Progenitor cell of endocrine pancreas (in vitro differentiated cells): ENCODE results near the gene ALG3. TPM values are rescaled to one million over a fixed set of nuclear protein-coding genes. Genes with fewer than 3 reads are reported as not detected.

Experiments used
- DNase-seq: peaks from one replicate; pipeline ENCODE4 v3.0.0; 2021; ENCODE audit warnings: low spot score; ENCODE audit not compliant: unreplicated experiment
- H3K27ac Mint-ChIP-seq: 2 replicates; pipeline ENCODE4 v1.8.0; 2021; ENCODE audit warnings: mild to moderate bottlenecking, moderate library complexity, mixed read lengths
- H3K27me3 Mint-ChIP-seq: 2 replicates; pipeline ENCODE4 v1.8.0; 2021; ENCODE audit warnings: mixed read lengths
- H3K36me3 Mint-ChIP-seq: 2 replicates; pipeline ENCODE4 v1.8.0; 2022; ENCODE audit warnings: mixed read lengths; ENCODE audit not compliant: insufficient read depth
- H3K4me1 Mint-ChIP-seq: 2 replicates; pipeline ENCODE4 v1.8.0; 2021; ENCODE audit warnings: low read depth, mixed read lengths
- H3K4me3 Mint-ChIP-seq: 2 replicates; pipeline ENCODE4 v1.8.0; 2021; ENCODE audit warnings: low read depth, mild to moderate bottlenecking, moderate library complexity, mixed read lengths
- H3K9me3 Mint-ChIP-seq: 2 replicates; pipeline ENCODE4 v1.8.0; 2021; ENCODE audit warnings: low read depth, mixed read lengths
- total RNA-seq: library from RNA; stranded (reverse); gene quantifications from 2 replicates; pipeline ENCODE4 v1.2.1, GENCODE V29; 2021
- TF ChIP-seq, protein P1 (sequence below): fragments of 200-600 bp; sonication (generic); IDR thresholded peaks from one replicate; pipeline ENCODE4 v1.5.0; 2021; ENCODE audit warnings: antibody characterized with exemption, mild to moderate bottlenecking; ENCODE audit not compliant: unreplicated experiment

The ALG3 gene
- total RNA-seq, 1 donor from 2014 or later, result 34.5 TPM

- Mint-ChIP-seq H3K27ac (no peak overlapping the region), H3K36me3 (peaks cover 9% of the 10 kb centered on the region), H3K27me3 (peaks cover 3% of the 10 kb centered on the region), H3K9me3 (no peaks in the 10 kb centered on the region), H3K4me1 (no peaks in the 10 kb centered on the region), H3K4me3 (no peak overlapping the region)
- no peak for DNase-seq
- TF ChIP-seq, protein P1, sequence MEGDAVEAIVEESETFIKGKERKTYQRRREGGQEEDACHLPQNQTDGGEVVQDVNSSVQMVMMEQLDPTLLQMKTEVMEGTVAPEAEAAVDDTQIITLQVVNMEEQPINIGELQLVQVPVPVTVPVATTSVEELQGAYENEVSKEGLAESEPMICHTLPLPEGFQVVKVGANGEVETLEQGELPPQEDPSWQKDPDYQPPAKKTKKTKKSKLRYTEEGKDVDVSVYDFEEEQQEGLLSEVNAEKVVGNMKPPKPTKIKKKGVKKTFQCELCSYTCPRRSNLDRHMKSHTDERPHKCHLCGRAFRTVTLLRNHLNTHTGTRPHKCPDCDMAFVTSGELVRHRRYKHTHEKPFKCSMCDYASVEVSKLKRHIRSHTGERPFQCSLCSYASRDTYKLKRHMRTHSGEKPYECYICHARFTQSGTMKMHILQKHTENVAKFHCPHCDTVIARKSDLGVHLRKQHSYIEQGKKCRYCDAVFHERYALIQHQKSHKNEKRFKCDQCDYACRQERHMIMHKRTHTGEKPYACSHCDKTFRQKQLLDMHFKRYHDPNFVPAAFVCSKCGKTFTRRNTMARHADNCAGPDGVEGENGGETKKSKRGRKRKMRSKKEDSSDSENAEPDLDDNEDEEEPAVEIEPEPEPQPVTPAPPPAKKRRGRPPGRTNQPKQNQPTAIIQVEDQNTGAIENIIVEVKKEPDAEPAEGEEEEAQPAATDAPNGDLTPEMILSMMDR, result no peak
These were observed 8.2 kb downstream of the ALG3 start for GRCh38 chr3:184240384-184241140.

GRCh38 chr3:184239708-184240107 lies 9.1 kb downstream of the ALG3 start:
- TF ChIP-seq, protein P1, result no peak
- Mint-ChIP-seq H3K27me3 (peaks cover 3% of the 10 kb centered on the region), H3K27ac (no peak overlapping the region), H3K4me3 (no peak overlapping the region), H3K9me3 (no peaks in the 10 kb centered on the region), H3K4me1 (no peaks in the 10 kb centered on the region), H3K36me3 (peaks cover 5% of the 10 kb centered on the region)
- DNase-seq, result no peak

GRCh38 chr3:184239221-184239620 lies 9.5 kb downstream of the ALG3 start:
- Mint-ChIP-seq H3K4me1 (no peaks in the 10 kb centered on the region), H3K27ac (no peak overlapping the region), H3K27me3 (peaks cover 3% of the 10 kb centered on the region), H3K9me3 (no peaks in the 10 kb centered on the region), H3K4me3 (no peak overlapping the region), H3K36me3 (peaks cover 5% of the 10 kb centered on the region)
- TF ChIP-seq, protein P1, result no peak
- DNase-seq, result no peak

DNA sequence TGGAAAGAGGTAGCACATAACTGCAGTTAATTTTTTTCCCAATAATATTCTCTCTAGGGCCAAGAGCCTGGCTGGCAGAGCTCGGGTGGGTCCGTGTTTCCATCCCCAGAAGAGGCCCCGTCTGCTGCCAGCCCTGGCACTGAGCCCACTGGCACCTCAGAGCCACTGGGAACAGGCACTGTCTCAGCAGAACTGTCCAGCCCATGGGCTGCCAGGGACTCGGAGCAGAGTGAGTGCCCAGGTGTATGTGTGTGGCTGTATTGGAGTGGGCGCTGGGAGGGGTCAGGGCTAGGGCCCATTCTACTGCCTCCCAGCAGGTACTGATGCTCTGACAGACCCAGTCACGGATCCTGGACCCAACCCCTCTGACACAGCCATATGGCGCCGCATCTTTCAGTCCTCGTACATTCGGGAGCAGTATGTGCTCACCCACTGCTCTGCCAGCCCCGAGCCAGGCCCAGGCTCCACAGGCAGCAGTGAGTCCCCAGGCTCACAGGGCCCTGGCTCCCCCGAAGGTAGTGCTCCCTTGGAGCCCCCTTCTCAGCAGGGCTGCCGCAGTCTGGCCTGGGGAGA lies 10.4 kb downstream of the ALG3 start:
- peaks cover 6% of the 10 kb centered on the region for H3K27me3 Mint-ChIP-seq
- TF ChIP-seq, protein P1, result no peak
- H3K4me1 Mint-ChIP-seq, result no peaks in the 10 kb centered on the region
- no peak for DNase-seq
- H3K27ac Mint-ChIP-seq, result no peak overlapping the region
- H3K9me3 Mint-ChIP-seq, result no peaks in the 10 kb centered on the region
- H3K36me3 Mint-ChIP-seq, result peaks cover 5% of the 10 kb centered on the region
- no peak overlapping the region for H3K4me3 Mint-ChIP-seq

DNA sequence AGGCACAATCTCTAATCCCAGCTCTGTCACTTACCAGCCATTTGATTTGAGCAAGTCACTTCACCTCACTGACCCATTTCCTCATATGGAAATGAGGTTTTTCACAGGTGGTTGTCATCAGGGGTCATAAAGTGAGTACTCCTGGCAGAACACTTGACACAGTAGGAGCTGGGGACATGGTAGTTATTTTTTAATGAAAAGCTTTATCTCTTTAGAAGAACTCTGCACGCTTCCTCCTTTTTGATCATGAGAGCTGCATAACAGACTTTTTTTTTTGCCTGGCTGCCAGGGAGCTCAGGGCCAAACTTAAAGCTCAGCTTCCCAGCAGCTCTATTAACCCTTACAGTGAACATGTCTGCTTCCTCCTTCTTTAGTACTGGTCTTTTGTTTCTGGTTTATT lies 11.0 kb downstream of the ALG3 start:
- DNase-seq, result no peak
- Mint-ChIP-seq H3K9me3 (no peaks in the 10 kb centered on the region), H3K27me3 (peaks cover 9% of the 10 kb centered on the region), H3K36me3 (peaks cover 4% of the 10 kb centered on the region), H3K4me3 (no peak overlapping the region), H3K27ac (no peak overlapping the region), H3K4me1 (no peaks in the 10 kb centered on the region)
- TF ChIP-seq, protein P1, result no peak
